Hematopoietic multipotent progenitor cell treated with erythropoietin and hydrocortisone succinate and interleukin-3 and kit ligand, for 15 days (in vitro differentiated cells): ENCODE data around the gene EPHA5.

Experiments used
- DNase-seq: peaks from one replicate; pipeline ENCODE4 v3.0.0-alpha.2; 2015; ENCODE audit warnings: low spot score

Gene EPHA5

DNA sequence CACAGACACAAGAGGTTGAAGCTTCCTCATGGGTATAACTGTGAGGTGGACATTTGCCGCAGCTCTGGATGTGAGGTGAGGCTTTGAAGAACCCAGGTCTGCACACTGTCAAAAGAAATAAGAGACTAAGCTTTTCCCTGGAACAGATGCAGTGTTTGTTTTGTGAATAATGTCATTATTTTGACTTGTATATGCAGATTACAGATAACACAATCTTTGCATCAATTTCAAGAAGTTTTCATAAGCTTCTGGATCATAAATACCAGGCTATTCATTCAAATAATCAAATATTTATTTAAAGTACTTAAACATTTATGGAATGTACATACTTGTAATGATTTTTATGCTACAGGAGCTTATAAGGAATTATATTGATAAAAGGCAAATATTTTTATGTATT lies 174.8 kb downstream of the EPHA5 start:
- DNase-seq, result no peak

DNA sequence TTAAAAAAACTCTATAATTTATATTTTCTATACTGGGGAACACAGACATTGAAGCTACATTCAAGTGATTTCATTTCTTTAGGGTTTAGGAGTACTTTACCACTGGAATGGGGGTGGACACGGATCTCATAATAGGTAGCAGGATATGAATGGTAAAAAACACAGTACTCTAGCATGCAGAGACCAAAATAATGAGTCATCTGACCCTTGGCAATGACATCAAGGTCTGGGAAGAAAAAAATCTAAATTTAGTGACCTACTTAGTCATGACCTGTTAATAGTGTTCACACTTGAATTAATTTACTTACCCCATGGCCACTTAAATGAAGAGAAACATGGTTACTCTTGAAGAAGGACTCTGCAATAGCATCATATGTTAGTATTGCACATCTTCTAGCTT lies 187.9 kb downstream of the EPHA5 start:
- DNase-seq, result no peak

DNA sequence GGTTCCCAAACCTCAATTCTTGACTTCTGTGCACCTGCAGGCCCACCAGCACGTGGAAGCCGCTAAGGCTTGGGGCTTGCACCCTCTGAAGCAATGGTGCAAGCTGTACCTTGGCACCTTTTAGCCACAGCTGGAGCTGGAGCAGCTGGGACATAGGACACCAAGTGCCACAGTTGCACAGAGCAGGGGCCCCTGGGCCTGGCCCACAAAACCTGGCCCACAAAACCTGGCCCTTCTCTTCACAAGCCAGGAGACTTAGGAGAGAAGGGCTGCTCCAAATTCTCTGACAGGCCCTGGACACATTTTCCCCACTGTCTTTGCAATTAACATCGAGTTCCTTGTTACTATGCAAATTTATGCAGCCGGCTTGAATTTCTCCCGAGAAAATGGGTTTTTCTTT lies 197.8 kb downstream of the EPHA5 start:
- no peak for DNase-seq

DNA sequence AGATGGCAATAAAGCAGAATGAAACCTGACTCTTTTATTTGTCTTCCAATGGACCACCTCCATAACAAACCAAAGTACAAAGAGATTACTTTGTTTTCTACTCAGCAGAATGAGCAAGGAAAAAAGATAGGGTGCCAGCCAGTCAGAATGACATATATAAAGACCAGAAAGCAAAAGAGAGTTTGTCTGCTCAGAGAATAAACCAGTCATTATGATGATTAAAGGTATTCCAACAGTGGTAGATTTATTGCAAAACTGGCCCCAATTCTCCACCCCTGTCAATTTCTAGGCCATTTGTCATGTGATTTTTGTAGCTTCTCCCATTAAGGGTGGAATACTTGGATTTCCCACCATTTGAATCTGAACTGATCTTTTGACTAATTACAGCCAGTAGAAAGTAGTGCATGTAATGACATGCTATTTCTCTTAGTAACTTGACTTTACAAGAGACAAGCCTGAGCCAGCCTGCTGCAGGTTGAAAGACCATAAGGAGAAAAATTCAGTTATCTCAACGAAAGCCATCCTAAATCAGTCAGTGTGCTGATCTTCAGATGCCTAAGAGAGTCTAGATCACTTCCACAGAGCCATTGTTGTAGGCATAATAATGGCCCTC lies 203.1 kb downstream of the EPHA5 start:
- DNase-seq, result no peak

DNA sequence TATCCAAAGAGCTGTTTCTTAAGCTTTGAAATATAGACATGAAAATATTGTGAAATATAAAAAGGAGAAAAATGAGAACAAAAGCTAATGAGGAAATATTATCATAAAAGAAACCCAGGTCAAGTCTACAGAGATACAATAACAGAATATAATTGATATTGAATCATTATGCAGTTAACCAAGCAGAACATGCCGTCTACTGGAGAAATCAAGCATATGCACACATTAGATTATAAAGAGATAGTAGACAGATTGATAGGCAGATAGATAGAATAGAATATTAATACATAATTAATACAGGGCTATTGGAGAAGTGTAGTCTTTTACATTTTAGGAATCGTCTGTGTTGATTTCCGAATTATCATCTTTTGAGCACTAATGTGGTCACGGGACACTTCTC lies 208.5 kb downstream of the EPHA5 start:
- DNase-seq, result no peak

DNA sequence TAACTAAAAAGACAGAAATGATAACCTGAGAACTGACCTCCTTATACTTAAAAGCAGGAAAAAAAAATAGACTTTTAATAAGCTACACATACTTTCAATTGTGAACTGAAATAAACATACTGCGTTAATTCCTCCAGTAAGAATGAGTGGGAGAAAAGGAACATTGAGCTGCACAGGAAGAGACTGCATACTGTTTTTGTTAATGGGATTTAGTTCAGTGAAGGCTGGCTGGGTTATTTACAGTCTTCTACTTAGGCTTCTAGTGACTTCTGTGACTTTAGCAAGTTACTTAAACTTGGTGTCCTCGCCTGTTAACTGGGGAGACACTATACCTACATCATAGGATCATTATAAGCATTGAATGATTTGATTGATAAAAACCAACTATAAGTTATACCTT lies 213.3 kb downstream of the EPHA5 start:
- no peak for DNase-seq

DNA sequence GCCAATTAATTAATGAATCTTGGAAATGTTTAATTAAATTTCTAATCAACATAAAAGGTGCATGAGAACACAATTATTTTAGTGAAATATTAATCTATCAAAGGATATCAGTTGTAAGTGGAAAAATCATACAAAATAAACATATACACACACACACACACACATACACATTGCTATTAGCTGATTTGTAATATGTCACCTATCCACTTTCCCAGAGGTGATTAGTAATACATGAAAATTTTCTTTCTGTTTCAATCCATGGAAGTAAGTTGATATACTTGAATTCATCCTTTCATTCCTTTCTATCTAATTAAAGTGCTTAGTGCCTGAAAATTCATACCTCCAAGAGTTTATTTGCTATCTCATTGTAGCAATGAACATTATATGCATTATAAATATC lies 213.7 kb downstream of the EPHA5 start:
- DNase-seq, result no peak

DNA sequence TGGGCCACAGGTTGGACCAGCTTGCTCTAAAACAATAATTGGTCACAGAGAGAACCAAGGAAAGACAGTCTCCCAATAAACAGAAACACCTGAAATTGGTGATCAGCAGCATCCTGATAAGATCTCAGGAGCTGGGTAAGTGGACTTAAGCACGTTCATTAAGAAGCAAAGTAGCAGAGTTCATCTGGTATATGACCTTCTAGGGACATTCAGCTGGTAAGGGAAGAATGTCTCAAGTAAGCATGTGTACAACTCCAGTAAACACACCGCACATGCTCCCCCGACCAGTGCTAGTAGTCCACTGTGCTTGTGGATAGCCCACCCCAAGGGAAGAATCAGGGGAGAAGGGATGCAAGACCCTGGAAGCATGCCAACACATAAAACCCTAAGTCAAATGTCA lies 216.9 kb downstream of the EPHA5 start:
- DNase-seq, result no peak

DNA sequence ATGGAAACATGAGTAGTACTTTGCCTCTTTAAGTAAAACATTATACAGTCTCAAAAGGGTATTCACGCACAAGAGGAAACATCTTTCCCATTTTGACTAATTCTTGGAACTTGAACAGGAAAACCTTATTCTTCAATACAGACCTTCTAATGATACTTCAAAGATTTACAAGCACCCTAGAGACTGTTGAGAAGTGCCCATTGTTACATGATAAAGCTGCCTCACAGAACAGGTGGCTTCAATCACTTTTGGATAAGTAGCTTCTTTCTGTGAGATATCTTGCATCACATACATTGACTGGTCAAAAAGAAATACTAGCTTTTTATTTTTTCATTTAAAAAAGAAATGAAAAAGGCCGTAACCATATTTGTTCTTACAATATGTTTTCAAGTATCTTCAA lies 219.4 kb downstream of the EPHA5 start:
- DNase-seq, result no peak

DNA sequence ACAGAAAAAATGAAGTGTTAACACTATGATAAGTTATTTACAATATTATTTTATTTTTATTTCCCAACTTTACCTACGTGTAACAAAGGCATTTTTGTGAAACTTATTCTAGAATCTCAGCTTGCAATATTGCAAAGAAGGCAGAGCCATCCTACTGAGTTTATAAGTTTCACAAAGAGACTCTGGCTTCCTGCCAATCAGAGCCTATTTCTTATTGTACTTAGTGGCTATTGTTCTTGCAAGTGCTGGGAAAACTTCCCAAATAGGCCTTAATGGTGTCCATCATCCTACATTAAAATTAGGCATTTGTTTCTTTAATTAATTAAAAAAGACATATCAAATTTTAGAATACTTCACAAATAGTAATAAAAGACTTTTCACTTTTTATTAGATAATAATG lies 233.2 kb downstream of the EPHA5 start:
- DNase-seq, result no peak

DNA sequence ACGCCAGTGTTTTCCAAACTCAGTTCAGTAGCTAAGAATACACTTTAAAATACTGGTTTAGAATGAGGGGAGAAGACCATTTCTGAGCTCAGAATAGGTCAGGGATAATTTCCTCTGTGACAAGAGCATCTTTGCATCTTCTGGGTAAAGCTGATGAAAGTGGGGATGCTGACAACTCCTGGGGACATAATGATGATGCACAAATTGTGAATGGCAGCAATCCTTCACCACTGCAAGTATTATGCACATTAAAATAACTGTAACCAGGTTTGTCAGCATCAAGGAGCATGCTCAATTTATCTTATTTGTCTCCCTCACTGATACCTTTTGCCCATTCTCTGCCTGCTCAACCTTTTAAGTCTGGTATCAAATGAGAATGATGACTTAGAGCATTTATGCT lies 248.2 kb downstream of the EPHA5 start:
- no peak for DNase-seq

DNA sequence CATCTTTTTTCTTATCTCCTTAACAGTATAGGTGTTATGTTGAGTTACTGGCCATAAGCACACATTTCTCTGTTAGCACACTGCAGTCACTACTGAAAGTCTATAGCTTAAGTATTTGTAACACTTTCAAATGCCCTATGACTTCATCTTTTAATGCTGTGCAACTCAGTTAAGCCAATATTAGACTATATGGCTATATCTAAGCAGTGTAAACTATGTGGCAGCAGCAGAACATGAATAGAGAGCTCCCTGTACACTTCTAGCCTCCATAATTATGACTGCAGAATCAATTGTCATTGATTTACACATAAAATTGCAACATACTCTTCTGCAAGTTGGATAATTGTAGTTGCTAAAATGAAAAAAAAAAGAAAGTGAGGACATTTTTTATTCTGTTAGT lies 250.3 kb downstream of the EPHA5 start:
- DNase-seq, result no peak

DNA sequence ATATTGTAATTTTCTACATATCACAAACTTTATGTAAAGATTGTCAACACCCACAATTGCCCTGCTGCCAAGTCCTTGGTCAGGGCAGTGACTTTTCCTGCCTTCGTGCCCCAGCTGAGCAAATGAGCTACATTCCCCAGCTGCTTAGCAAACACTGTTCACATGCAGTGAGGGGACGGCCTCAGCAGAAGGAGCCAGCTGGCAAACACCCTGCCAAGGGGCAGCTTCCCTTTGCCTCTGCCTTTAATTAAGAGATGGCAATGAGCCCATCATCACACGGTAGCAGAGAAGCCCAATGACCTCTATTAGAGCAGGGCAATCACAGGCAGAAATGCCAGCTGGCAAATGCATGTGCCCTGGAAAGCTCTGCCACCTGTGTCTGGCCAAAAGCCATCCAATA lies 253.4 kb downstream of the EPHA5 start:
- DNase-seq, result no peak

DNA sequence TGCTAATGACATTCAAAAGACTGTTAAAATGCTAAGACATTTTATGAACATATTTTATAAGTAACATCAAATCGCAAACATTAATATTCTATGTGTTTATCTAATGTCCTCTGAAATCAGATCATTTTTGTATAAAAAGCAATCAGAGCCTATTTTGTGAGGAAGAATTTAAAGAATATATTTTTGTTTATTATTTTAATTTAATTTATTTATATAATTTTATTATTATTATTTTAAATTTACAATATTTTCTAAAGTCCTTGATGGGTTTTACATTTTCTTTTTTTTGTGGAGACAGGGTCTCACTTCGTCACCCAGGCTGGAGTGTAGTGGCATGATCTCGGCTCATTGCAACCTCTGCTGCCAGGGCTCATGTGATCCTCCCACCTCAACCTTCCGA lies 262.8 kb downstream of the EPHA5 start:
- no peak for DNase-seq

DNA sequence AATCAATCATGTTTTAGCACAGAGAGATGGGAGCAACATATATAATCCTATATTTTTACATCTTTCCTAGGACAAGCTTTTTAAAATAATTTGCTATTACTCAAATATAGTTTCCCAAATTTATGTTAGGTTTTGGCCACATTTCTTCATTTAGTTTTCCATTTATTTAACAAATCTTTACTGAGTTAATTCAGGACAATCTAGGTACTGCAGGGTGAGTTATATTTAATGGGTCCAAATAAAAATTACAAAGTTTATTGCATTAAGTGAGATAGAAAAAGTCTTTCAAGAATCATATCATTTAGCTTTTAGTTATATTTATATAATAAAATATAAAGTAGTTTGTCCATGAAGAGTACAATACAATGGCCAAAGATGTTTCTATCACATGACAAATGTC lies 269.2 kb downstream of the EPHA5 start:
- DNase-seq, result no peak

DNA sequence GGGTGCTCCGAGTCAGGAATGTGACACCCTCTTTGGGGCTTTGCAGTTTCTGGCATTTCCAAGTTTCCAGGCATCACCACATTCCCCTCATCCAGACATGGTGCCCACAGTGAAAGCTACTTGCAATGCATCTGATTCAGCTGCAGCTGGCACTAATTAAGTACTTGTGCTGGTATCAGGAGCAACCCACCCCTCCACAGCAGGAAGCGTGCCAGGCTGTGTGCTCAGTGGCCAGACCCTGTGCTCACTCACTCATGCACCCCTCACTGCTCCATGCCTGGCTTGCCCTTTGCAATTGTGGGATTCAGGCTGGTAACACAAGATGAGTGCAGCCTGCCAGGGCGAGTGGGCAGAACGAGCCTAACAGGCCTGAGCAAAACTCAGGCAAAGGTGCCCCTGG lies 271.2 kb downstream of the EPHA5 start:
- no peak for DNase-seq

DNA sequence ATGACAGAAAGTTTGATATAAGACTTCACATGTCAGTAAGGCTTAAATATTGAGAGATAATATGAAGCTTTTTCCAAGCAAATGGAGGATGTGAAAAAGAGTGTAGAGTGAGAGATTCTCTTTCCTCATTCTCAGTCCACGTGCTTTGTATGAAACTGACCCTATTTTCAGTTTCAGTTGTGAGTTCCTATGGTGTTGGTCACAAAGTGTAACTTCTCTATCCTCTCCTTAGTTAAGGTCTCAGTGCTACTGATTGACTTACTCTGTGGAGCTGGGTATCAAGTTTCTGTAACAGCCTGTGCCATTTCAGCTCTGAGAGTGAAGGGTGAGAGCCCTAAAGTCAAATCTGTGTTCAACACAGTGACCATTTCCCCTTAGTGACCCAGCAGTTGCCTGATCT lies 277.2 kb downstream of the EPHA5 start:
- DNase-seq, result no peak

DNA sequence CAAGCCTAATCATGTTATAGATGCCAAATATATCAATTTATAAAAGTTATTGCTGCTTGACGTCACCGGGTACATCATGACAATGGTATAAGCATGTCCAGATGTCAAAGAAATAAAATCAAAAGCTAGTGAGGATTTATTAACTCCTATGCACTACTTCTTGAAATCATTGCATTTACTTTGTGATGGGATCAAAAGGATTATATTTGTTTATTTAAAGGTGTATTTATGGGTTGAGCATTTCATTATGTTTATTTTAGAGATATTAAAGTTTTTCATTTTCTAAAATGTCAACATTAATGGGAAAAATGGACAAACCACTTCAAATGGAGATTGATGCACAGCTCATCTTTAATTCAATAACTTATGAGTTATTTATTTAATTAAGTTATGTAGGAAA lies 277.8 kb downstream of the EPHA5 start:
- no peak for DNase-seq

DNA sequence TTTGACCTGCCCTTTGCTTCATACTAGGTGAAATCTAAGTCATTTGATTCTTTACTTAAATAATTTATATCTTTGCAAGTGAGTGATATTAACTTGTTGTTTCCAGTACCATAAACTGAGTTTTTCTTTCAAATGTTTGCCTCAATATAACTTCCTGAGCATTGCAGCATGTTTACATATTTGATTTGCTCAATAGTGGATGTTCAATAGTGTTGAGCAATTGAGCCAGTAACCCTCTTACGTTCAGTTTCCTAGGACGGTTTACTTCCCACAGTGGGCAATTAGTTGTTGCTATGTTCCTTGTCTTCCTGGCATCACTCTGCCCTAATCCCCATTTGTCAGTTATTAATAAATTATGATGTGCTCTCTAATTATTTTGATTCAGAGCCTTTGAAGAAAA lies 278.5 kb downstream of the EPHA5 start:
- DNase-seq, result no peak

DNA sequence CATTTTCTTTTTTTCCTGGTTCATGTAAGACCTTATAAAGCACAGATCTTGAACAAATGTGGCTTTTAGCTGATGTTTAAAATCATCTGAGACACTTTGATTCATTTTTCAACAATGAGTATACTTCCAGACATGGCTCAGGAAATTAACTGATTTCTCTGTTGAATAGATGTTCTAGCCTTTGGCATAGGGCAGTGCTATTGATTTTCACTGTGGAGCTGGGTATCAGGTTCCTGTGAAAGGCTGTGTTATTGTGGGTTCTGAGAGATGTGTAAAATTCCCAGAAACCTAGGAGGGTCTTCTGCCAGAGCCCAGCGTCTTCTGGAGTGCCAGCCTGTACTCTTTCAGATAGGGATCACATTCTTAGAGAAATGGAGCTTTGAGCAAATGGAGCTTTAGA lies 278.9 kb downstream of the EPHA5 start:
- no peak for DNase-seq

DNA sequence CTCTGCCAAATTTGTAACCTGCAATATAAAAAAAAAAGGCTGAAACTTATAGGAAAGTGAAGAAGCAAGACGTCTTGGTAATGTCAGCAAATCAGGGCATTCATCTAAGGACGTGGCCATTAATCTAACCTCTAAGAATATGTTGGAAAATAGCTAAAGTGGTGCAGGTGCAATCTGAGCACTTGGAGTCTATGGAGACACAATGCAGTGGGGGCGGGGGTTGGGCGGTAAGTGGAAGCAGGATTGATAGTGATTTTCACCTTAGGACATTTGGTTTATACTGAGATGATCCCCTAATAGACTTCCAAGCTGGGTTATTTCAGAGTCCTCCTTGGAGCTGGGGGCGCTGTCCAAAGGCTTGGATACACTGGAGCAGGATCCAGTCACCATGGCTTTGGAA lies 283.4 kb downstream of the EPHA5 start:
- DNase-seq, result no peak

DNA sequence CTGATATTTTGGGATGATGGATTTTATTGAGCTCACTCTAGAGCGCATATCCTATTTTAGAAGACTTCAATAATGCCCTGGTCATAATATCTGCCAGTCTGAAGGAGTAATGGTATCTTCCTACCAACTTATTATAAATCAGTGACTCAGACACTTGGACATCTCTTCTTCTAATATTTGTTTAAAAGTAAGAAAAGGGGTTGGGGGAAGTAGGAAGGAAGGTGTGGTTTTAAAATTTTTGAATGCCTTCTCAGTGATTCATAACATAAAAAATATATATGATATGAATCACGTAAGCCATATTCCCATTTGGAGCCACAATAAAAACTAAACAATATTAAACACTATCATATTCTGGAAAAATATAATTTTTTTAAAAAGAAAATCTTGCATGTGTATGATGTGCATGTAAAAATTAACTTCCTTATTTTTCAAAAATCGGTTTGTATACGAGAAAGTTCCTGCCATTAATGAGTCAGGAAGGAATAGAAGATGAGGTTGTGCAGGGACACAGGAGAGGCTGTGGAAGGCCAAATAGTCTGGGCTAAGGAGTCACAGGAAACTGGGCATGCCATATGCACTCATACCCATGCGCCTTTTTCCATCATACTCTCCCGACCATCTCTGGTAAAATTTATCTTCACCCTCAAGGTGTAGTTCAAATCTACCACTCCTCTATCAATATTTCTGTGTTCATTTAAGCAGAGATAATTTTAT lies 286.5 kb downstream of the EPHA5 start:
- no peak for DNase-seq

DNA sequence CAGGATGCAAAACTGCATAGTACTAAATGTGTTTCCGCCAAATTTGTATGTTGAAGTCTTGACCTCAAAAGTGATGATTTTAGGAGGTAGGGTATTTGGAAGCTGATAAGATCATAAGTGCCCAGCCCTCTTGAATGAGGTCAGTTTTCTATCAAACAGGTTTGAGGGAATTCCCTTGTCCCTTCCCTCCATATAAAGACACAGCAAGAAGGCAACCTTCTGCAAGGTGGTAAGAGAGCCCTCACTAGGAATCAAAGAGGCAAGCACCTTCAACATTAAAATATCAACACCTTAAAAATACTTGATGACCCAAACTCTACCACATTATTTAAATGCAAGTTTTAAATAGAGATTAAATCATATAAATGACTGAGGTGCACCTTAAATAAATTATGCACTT lies 288.6 kb downstream of the EPHA5 start:
- DNase-seq, result no peak

DNA sequence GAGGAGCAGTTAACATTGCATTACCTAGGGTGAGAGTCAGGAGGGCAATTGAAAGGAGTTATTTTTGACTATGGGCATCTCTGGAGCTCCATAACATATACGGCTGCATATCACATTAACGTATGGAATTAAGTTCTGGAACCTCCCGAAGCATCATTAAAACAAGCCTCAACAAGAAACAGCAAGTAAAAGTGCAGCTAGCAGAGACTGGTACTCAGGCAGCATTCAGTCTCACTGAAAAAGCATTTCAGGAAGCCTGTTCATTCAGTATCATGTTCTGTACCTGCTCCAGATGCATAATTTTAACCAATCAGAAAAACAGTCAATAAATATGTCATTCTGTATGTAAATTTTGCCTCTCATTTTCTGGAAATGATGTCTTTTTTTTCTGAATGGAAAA lies 299.6 kb downstream of the EPHA5 start:
- no peak for DNase-seq
